Activated naive CD8-positive, alpha-beta T cell treated with anti-CD3 and anti-CD28 coated beads, Interleukin-2, amount 50 U/mL, for 16 hours (primary cell): ENCODE measurements around the gene IL6R.
"Not testable (repeated sequence)": the region's sequence is repeated elsewhere in the genome, so short reads cannot be mapped to it uniquely, and the experiment has no call there.

ENCODE experiments used
- DNase-seq: peaks from one replicate; pipeline ENCODE4 v3.0.0-alpha.2; 2020; ENCODE audit warnings: low read depth, low spot score

IL6R gene

DNA sequence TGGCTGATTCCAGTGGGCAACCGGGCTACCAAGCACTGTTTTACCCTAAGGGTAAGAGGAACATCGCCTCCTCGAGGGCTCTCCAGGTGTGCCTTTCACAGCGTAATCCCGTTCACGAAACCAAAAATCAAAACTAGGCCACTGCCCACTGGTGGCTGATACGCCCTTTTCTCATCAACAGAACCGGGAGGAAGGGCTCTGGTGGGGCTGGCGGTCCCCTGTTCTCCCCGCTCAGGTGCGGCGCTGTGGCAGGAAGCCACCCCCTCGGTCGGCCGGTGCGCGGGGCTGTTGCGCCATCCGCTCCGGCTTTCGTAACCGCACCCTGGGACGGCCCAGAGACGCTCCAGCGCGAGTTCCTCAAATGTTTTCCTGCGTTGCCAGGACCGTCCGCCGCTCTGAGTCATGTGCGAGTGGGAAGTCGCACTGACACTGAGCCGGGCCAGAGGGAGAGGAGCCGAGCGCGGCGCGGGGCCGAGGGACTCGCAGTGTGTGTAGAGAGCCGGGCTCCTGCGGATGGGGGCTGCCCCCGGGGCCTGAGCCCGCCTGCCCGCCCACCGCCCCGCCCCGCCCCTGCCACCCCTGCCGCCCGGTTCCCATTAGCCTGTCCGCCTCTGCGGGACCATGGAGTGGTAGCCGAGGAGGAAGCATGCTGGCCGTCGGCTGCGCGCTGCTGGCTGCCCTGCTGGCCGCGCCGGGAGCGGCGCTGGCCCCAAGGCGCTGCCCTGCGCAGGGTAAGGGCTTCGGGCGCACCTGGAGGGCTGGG, at the start of gene IL6R:
IL6R (plus strand) TSS at position 360 of the 763 bp plus-strand sequence; CDS start at position 647, 287 bp downstream.
- no peak for DNase-seq

DNA sequence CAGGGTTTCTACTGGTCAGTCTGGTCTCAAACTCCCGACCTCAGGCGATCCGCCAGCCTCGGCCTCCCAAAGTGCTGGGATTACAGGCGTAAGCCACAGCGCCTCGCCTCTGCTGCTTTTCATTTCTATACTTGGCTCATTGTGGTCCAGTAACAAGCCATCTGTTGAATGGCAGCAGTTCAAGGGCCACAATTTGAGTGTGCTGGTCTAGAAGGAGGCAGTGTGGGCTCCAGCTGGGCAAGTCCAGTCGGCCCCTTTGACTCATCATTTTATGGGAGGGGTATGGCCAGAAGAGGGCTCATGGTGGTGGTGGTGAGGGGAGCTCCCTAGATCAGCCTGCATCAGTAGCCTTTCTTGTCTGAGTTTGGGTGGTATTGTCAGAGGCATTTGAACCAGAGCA, 46.6 kb upstream of the IL6R start:
- no peak for DNase-seq

DNA sequence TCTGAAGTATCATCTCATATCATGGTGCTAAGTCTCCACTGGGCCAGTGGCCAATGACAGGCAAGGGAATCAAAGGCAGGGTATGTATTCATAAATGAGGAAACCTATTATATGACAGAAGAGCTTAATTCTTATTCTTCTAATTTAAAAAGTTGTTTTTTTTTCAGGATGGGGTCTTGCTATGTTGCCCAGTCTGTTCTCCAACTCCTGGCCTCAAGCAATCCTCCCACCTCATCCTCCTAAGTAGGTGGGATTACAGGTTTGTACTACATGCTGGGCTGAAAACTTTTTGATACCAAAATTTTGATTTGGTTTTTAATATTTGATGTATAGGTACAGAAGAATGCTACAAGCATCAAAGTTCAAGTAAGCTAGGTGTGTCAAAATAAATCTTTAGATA, 44.9 kb upstream of the IL6R start:
- no peak for DNase-seq

DNA sequence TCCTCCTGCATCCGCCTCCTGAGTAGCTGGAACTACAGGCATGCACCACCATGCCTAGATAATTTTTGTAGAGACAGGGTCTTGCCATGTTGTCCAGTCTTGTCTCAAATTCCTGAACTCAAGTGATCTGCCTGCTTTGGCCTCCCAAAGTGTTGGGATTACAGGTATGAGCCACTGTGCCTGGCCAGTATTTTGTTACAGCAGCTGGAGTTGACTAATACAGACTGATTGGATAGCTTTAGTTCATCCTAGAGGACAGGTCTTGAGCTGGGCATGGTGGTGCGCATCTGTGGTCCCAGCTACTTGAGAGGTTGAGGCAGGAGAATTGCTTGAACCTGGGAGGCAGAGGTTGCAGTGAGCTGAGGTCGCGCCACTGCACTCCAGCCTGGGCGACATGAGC, 44.3 kb upstream of the IL6R start:
- not testable (repeated sequence) for DNase-seq

DNA sequence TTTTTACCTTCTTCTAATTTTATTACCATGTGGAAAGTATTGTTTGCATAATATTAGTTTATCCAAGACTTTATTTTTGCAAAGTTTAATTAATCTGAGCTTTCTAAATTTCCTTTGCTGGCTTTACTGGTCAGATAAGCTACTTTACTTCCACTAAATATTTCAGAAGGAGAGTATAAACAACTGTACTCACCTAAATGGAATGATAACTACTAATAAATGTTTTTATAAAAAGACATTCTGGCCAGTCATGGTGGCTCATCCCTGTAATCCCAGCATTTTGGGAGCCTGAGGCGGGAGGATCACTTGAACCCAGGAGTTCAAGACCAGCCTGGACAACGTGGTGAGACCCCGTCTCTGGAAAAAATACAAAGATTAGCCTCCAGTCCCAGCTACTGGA, 43.8 kb upstream of the IL6R start:
- DNase-seq: no peak

DNA sequence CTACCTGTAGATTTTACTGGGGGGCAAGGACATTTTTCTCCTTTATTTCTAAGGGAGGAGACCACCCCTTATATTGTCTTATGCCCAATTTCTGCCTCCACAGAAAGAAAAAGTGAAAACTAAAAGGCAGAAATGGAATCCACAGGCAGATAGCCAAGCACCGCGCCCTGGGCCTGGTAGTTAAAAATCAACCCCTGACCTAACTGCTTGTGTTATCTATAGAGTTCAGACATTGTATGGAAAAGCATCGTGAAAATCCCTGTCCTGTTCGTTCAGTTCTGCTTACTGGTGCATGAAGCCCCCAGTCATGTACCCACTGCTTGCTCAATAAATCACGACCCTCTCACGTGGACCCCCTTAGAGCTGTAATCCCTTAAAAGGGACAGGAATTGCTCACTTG, 33.7 kb upstream of the IL6R start:
- no peak for DNase-seq

DNA sequence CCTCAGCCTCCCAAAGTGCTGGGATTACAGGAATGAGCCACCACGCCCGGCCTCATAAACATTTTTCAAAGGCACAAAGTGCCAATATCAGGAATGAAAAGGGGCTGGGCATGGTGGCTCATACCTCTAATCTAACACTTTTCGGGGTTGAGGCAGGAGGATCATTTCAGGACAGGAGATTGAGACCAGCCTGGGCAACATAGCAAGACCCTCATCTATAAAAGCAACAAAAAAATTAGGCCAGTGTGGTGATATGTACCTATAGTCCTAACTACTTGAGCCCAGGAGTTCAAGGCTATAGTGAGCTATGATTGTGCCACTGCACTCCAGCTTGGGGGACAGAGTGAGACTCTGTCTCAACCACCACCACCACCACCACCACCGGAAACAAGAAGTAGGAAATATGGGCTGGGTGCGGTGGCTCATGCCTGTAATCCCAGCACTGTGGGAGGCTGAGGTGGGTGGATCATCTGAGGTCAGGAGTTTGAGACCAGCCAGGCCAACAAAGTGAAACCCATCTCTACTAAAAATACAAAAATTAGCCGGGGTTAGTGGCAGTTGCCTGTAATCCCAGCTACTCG, 31.3 kb upstream of the IL6R start:
- DNase-seq: not testable (repeated sequence)

DNA sequence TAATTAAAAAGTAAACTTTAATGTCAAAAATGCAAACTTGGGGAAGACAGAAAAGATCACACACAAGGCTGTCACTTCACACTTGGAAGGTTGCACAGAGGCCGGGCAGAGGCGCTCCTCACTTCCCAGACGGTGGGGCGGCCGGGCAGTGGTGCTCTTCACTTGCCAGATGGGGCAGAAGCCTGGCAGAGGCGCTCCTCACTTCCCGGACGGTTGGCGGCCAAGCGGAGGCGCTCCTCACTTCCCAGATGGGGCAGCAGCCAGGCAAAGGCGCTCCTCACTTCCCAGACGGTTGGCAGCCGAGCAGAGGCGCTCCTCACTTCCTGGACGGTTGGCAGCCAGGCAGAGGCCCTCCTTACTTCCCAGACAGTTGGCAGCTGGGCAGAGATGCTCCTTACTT, 25.8 kb upstream of the IL6R start:
- DNase-seq: no peak

DNA sequence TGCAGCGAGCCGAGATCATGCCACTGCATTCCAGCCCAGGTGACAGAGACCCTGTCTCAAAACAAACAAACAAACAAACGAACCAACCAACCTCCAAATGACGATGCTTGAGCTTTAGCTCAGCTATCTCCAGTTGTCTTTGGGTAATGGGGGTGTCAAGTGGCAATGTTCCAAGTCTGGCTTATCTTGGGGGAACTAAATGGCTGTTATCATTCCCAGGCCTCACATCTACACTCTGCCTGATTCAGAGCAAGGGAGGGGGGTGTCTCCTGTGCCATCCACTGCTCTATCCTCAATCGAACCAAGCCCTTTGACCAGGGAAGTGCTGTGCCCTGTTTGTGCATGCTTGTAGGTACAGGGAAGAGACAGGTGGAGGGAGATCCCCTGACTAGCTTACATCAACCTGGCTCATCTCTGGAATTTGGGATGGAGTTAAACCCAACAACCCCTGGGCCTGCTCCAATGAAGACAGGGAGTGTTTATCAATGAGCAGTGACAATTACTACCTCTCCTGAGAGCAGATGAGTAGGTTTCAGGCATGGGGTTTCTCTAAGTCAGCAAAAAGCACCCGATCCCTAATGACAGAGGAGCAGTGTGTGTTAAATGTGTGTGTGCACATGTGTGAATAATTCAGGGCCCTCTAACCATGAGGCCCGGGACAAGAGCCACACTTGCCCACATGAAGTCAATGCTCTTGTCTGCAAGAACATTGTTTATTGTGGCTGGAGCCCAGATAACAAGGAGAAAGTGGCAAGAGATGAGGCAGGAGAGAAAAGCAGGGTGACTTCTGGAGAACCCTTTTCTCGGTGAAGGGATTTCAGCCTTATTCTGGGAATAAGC, 20.3 kb upstream of the IL6R start:
- no peak for DNase-seq

DNA sequence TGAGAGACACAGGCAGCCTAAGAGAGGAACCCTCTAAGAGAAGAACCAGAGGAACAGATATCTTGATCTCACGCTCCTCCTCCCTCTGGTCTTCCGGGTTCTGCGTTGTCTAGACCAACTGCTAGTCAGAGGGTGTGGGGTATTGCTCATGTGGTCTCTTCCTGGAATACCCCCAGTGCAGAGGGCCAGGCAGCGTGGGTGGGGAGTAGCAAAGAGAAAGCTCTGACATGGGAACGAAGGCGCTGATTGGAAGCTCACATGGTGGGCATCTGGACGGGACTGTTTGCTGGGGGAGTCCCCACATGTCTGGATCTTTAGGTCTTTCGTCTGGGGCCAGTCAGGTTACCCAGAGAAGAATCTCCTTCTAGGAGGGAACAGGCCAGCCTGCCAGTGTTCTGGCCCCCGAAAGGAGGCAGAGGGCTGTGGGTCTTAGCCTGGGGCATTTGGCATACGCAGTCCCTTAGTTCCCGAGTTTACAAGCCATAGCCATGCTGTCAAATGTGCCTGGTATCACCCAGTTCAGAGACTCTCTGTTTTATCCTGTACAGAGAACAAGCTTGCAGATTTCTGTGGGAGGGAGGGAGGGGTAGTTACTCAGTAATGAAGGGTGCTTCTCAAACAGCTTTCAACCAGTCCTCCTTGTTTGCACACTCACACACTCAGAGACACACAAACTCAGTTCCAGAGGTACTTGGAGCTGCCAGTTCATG, 18.3 kb upstream of the IL6R start:
- DNase-seq: peak; percentile 82

DNA sequence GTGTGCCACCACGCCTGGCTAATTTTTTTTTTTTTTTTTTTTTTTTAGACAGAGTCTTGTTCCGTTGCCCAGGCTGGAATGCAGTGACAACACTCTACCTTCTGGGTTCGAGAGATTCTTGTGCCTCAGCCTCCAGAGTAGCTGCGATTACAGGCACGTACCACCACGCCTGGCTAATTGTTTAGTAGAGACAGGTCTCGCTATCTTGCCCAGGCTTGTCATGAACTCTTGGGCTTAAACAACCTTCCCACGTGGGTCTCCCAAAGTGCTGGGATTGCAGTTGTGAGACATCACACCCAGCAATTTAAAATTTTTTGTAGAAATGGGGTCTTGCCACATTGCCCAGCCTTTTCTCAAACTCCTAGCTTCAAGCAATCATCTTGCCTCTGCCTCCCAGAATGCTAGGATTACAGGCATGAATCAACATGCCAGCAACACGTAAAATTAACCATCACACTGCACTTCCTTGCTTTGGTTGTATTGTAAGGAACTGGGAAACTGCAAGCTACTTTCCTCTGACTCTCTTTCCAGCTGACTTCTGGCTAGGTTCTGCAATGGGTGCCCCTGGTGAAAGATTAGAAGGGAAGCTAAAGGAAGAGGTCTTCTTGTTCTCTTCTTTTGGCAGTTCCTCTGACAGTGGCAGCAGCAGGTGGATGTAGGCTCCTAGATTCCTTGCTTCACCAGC, 13.9 kb upstream of the IL6R start:
- no peak for DNase-seq

DNA sequence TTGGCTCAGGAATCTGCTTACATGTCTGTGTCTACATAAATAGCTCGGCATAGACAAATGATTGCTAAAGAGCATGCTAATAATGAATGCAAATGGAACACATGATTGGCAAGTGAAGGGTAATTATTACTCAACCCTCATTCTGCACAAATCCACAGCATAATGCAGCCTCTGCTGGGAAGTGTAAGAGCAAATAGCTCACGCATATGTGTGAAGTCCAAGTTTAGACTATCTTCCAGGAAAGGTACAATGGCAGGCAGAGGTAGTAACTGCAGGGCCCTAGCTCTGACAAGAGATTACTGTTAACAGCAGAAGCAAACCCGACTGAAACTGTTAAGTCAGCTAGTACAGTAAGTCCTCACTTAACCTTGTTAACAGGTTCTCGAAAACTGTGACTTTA, 7.0 kb upstream of the IL6R start:
- DNase-seq: no peak

DNA sequence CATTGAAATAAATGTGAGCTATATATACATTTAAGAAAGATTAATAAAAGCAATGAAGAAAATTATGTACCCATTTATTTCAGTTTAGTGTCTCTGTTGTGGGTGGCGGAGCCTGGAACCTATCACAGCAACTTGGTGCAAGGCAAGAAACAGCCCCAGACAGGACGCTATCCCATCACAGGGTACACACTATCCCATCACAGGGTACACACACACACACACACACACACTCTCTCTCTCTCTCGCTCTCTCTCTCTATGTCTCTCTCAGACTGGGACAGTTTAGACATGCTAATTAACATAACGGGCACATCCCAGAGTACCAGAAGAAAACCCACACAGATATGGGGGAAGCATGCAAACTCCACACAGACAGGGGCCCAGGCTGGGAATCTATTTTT, 6.5 kb upstream of the IL6R start:
- DNase-seq: no peak

DNA sequence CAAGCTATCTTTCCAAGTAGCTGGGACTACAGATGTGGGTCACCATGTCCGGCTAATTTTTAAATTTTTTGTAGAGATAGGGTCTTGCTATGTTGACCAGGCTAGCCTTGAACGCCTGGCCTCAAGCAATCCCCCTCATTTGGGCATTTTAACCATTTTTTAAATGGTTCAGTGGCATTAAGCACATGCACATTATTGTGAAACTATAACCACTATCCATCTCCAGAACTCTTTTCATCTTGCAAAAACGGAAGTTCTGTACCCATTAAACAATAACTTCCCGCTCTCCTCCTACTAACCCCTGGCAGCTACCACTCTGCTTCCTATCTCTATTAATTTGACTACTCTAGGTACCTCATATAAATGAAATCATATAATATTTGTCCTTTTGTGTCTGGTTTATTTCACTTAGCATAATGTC, 4.8 kb upstream of the IL6R start:
- DNase-seq: no peak

DNA sequence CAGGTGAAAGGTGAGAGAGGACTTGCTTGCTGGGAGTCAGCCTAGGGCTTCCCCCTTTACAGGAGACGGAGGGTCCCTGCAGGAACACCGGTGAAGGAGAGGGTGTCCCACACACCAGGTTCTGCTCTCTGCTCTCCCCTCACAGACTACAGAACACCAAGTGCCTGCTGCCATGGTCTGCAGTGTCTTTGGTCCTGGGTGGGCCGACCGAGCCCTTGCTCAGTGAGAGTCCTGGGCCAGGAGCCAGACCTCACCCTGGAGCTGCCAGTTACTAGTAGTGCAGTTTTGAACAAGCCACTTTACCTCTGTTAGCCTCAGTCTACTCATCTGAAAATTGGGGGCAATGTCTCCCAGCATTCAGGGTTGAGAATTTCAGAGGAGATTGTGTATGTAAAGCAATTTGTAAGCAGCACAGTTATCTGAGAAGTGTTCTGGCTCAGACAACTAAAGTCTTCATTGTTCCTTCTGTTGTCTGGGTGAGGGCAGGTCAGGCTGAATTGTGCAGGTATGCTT, 2.7 kb upstream of the IL6R start:
- no peak for DNase-seq

DNA sequence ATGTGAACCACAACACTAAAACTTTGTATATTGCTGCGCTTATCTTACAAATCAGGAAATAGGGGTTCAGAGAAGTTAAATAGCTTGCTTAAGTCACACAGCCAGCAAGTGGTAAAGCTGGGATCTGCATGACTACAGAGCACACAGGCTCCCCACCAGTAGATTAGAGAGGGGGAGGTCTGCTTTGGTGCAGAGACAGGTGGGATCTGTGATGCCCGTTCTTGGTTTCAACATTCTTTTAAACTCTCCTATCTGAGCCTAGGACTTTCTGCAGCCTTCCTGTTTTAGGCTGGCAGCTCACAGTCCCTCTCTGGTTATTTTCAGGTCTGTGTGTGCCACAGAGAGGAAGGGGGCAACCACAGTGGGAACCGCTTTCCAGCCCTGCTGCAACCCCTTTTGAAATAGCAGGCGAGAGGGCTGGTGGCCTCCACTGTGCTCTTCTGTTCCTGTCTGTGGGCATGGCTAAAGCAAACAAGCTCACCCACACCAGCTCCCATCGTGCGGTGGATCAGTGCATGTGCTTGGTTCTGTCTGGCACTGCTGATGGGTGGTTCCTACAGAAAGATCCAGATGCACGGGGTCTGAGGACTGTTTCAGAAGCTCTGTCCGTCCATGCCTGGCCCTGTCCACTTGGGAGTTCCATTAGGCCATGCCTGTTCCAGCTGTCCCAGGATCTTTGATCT, 1.7 kb upstream of the IL6R start:
- DNase-seq: no peak

DNA sequence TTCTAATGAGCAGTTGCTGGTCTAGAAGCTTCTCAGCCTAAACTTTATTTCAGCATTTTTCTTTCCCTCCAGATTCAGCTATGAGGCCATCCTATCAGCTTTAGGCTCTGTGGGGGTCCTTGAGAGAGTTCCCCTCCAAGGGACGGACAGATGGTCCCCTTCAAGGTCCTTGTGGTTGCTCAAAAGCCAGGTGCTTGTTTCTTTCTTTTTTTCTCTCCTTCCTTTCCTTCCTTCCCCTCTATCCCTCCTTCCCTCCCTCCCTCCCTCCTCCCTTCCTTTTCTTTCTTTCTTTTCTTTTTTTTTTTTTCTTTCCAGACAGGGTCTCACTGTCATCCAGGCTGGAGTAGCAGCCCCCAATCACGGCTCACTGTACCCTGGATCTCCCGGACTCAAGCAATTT, 1.2 kb upstream of the IL6R start:
- no peak for DNase-seq

DNA sequence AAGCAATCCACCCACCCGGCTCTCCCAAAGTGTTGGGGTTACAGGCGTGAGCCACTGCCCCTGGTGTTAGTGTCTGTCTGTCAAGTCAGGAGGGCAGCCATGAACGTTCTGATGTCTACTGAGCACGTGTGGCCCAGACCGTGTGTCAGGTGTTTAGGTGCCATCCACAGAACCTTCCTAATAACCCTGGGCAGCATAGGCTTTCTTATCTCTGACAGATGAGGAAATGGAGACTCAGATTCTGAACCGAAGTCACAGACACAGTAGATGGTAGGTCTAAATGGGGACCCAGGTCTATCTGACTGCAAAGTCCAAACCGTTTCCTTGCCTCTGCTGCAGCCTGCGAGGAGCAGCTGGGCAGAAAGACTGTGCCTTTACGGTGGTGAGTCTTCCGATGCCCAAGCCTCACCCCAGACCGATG, 622 bp upstream of the IL6R start:
- DNase-seq: no peak

DNA sequence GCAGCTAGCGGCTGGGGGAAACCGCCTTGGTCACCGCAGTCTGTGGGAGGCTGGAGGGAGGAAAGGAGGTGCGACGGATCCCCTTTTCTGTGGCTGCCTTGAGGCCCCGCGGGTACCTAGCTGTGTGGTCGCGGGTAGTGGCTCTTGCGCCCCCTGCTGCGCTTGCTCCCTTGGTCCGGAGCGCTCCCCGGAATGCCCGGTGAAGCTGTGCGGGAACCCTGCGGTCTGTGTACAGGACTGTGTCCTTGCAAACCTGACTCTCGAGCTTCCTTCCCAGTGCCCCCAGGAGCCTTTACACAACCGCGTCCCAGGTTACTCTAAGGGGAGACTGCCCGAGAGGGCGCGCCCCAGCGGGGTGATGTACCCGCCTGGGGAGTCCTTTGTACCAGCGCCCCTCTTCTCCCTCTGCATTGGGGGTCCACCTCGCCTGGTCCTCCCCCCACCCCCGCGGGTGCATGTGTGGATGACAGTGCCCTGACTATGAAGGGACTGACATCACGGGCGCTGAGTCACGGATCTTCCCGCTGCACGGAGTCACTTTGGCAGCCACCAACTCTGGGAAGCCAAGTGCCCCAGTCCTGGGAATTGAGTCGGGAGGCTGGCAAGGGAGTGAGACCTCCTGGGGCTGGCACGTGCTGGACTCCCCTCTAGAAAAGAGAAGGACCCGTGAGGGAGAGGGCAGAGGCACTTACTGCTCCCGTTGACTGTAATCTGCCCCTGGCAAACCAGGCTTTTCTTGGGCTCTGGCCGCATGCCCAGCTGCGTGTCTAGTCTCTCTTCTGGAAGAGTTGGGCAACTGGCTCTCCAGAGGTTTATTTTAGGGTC, 816 bp downstream of the IL6R start:
- no peak for DNase-seq

DNA sequence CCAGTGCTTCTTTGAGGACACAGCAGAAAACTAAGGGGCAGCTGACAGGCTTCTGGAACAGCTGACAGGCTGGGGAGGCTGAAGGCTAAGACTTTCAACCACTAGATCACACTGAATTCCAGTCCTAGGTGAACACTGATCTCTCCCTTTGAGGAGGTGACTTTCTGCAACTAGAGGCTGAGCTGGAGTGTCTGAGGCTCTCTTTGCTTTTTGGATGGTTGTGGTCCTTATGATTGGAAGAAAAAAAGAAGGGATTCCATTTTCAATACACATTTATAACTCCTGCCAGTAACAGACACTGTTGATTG, 1.4 kb downstream of the IL6R start:
- no peak for DNase-seq
